ENCODE data around the gene PLK2. TPM values are rescaled to one million over a fixed set of nuclear protein-coding genes. Genes with fewer than 3 reads are reported as not detected.

The PLK2 gene
- polyA plus RNA-seq, 1 donor (not counting 4 experiments of a cell fraction or from before 2014, with no cell fraction given), result 295 TPM

- Histone ChIP-seq H3K9ac (ENCODE audit: control insufficient read depth, extremely low read depth, insufficient read depth, low read length) (peak overlapping the region; percentile 95), H3K4me3 (ENCODE audit: control insufficient read depth in 2 of 3, extremely low read depth in 1 of 3, insufficient read depth in 2 of 3, low read depth in 1 of 3, low read length in 3 of 3) (peak overlapping the region; percentile 70 to 100 (median 100)), H3K27me3 (ENCODE audit: control insufficient read depth, extremely low read depth, insufficient read depth, low read length) (no peaks in the 10 kb centered on the region), H3K4me2 (ENCODE audit: control insufficient read depth, extremely low read depth, insufficient read depth, low read depth, low read length) (peak overlapping the region; percentile 91), H3K4me1 (ENCODE audit: control insufficient read depth, extremely low read depth, insufficient read depth, low read length) (peaks cover 52% of the 10 kb centered on the region), H2AFZ (ENCODE audit: control insufficient read depth, low read length) (no peak overlapping the region), H3K27ac (ENCODE audit: control insufficient read depth, insufficient read depth, low read length) (no peak overlapping the region), H3K79me2 (ENCODE audit: control insufficient read depth, insufficient read depth, low read length) (peaks cover 53% of the 10 kb centered on the region), H3K9me1 (ENCODE audit: control insufficient read depth, extremely low read depth, insufficient read depth, low read length) (peaks cover 3% of the 10 kb centered on the region), H4K20me1 (ENCODE audit: control insufficient read depth, extremely low read depth, insufficient read depth, low read length) (peaks cover 44% of the 10 kb centered on the region), H3K9me3 (ENCODE audit: control insufficient read depth, low read depth, low read length) (no peaks in the 10 kb centered on the region), H3K36me3 (ENCODE audit: control insufficient read depth in 2 of 2, extremely low read depth in 1 of 2, insufficient read depth in 2 of 2, low read length in 2 of 2) (peaks cover 22 to 39% of the 10 kb centered on the region in 2 experiments)
- dilution Hi-C loops (cut with MboI; ENCODE audit: extremely low pct_ligation_motif_present, low sequenced_read_pairs), result no loop called here
- no peak for DNase-seq (ENCODE audit: low read depth, low spot score)
- TF ChIP-seq CTCF (optimal IDR thresholded peaks at IDR 0.05 in 1 of 3, IDR thresholded peaks at IDR 0.05 in 1 of 3, conservative IDR thresholded peaks at IDR 0.05 in 1 of 3; ENCODE audit: extremely low read depth in 1 of 3, insufficient read depth in 2 of 3, low read length in 3 of 3), result no peak
- no peak for TF ChIP-seq EZH2 (IDR thresholded peaks at IDR 0.05; ENCODE audit: low read length)
- no peak for FAIRE-seq
Observed at GRCh38 chr5:58455066-58455465, 4.8 kb downstream of the PLK2 start.

- DNase-seq (ENCODE audit: low read depth, low spot score), result no peak
- H3K79me2 ChIP-seq (ENCODE audit: control insufficient read depth, insufficient read depth, low read length), result peaks cover 44% of the 10 kb centered on the region
- peaks cover 52% of the 10 kb centered on the region for H3K4me1 ChIP-seq (ENCODE audit: control insufficient read depth, extremely low read depth, insufficient read depth, low read length)
- dilution Hi-C loops (cut with MboI; ENCODE audit: extremely low pct_ligation_motif_present, low sequenced_read_pairs), result no loop called here
- FAIRE-seq, result no peak
- H3K4me2 ChIP-seq (ENCODE audit: control insufficient read depth, extremely low read depth, insufficient read depth, low read depth, low read length), result peak overlapping the region; percentile 91
- peak overlapping the region; percentile 13 for H3K27ac ChIP-seq (ENCODE audit: control insufficient read depth, insufficient read depth, low read length)
- H3K36me3 ChIP-seq (ENCODE audit: control insufficient read depth in 2 of 2, extremely low read depth in 1 of 2, insufficient read depth in 2 of 2, low read length in 2 of 2), result peaks cover 22 to 39% of the 10 kb centered on the region in 2 experiments
- no peaks in the 10 kb centered on the region for H3K27me3 ChIP-seq (ENCODE audit: control insufficient read depth, extremely low read depth, insufficient read depth, low read length)
- peak overlapping the region; percentile 13 to 70 (median 39) for H3K4me3 ChIP-seq (ENCODE audit: control insufficient read depth in 2 of 3, extremely low read depth in 1 of 3, insufficient read depth in 2 of 3, low read depth in 1 of 3, low read length in 3 of 3)
- no peak overlapping the region for H2AFZ ChIP-seq (ENCODE audit: control insufficient read depth, low read length)
- H3K9ac ChIP-seq (ENCODE audit: control insufficient read depth, extremely low read depth, insufficient read depth, low read length), result peak overlapping the region; percentile 19
- peaks cover 35% of the 10 kb centered on the region for H4K20me1 ChIP-seq (ENCODE audit: control insufficient read depth, extremely low read depth, insufficient read depth, low read length)
- peaks cover 3% of the 10 kb centered on the region for H3K9me1 ChIP-seq (ENCODE audit: control insufficient read depth, extremely low read depth, insufficient read depth, low read length)
- no peaks in the 10 kb centered on the region for H3K9me3 ChIP-seq (ENCODE audit: control insufficient read depth, low read depth, low read length)
- TF ChIP-seq CTCF (optimal IDR thresholded peaks at IDR 0.05 in 1 of 3, IDR thresholded peaks at IDR 0.05 in 1 of 3, conservative IDR thresholded peaks at IDR 0.05 in 1 of 3; ENCODE audit: extremely low read depth in 1 of 3, insufficient read depth in 2 of 3, low read length in 3 of 3) (no peak), EZH2 (IDR thresholded peaks at IDR 0.05; ENCODE audit: low read length) (no peak)
Observed at GRCh38 chr5:58454025-58454424, 5.9 kb downstream of the PLK2 start.

Measured in keratinocyte (primary cell).